HepG2 (cell line): Measurements from ENCODE around the gene FAM149A. TPM values are rescaled to one million over a fixed set of nuclear protein-coding genes. Genes with fewer than 3 reads are reported as not detected.

Experiments
- CTCF ChIP-seq: sonication (generic); formaldehyde crosslinking; IDR thresholded peaks from 2 replicates; pipeline ENCODE4 v1.5.0; 2020; ENCODE audit warnings: mild to moderate bottlenecking, missing genetic modification reagents, moderate library complexity
- ELF3 ChIP-seq: IDR thresholded peaks from 2 replicates; pipeline ENCODE4 v1.6.1; 2016; ENCODE audit warnings: missing genetic modification reagents, missing compliant biosample characterization
- GABPA ChIP-seq, 2 experiments: IDR thresholded peaks; 2 replicates each; pipeline ENCODE4 v1.6.1; 2011 to 2016; ENCODE audit warnings: low read depth in 2 of 2, low read length in 1 of 2, missing biosample characterization in 1 of 2, missing genetic modification characterization in 1 of 2
- GABPB1 ChIP-seq: IDR thresholded peaks from 2 replicates; pipeline ENCODE4 v1.6.1; 2016; ENCODE audit warnings: mild to moderate bottlenecking, missing genetic modification reagents, moderate library complexity, missing compliant biosample characterization
- GLMP ChIP-seq: sonication (generic); formaldehyde crosslinking; IDR thresholded peaks from 2 replicates; pipeline ENCODE4 v1.9.0; 2021; ENCODE audit warnings: missing genetic modification reagents, mild to moderate bottlenecking, borderline replicate concordance
- STAG1 ChIP-seq: sonication (generic); formaldehyde crosslinking; IDR thresholded peaks from 2 replicates; pipeline ENCODE4 v1.4.0; 2020; ENCODE audit warnings: missing genetic modification reagents
- UBTF ChIP-seq: sonication (generic); formaldehyde crosslinking; IDR thresholded peaks from 2 replicates; pipeline ENCODE4 v1.4.0; 2020; ENCODE audit warnings: mild to moderate bottlenecking, missing genetic modification reagents
- WIZ ChIP-seq: sonication (generic); formaldehyde crosslinking; IDR thresholded peaks from 2 replicates; pipeline ENCODE4 v1.5.1; 2020; ENCODE audit warnings: mild to moderate bottlenecking, missing genetic modification reagents
- ZFX ChIP-seq: sonication (generic); formaldehyde crosslinking; IDR thresholded peaks from 2 replicates; pipeline ENCODE4 v1.4.0; 2020; ENCODE audit warnings: mild to moderate bottlenecking, low read depth, missing genetic modification reagents, moderate library complexity
- ZNF33B ChIP-seq: sonication (generic); formaldehyde crosslinking; IDR thresholded peaks from 2 replicates; pipeline ENCODE4 v1.5.1; 2020; ENCODE audit warnings: mild to moderate bottlenecking, missing genetic modification reagents
- ZNF432 ChIP-seq: sonication (generic); formaldehyde crosslinking; IDR thresholded peaks from 2 replicates; pipeline ENCODE4 v1.5.0; 2020; ENCODE audit warnings: missing genetic modification reagents, mild to moderate bottlenecking, borderline replicate concordance
- ZNF501 ChIP-seq: sonication (generic); formaldehyde crosslinking; IDR thresholded peaks from 2 replicates; pipeline ENCODE4 v1.5.1; 2020; ENCODE audit warnings: mild to moderate bottlenecking, moderate library complexity, missing genetic modification reagents
- ZNF788 ChIP-seq: sonication (generic); formaldehyde crosslinking; IDR thresholded peaks from 2 replicates; pipeline ENCODE4 v1.5.0; 2020; ENCODE audit warnings: mild to moderate bottlenecking, missing genetic modification reagents, borderline replicate concordance
- polyA plus RNA-seq, 8 experiments: library from polyadenylated mRNA; depleted of rRNA in 3 of 8; stranded (reverse) in 7 of 8; unstranded in 1 of 8; fragments of >200 nt; fragmentation: Illumina TruSeq in 4 of 8; extraction: Trizol in 4 of 8; gene quantifications; 2 replicates each; pipeline versions ENCODE4 v1.2.1 to v1.2.3, GENCODE V29; 2011 to 2016; ENCODE audit warnings: low read depth in 4 of 8, missing spikeins in 1 of 8, mixed read lengths in 1 of 8; ENCODE audit not compliant: insufficient read depth in 1 of 8
- total RNA-seq, 5 experiments: library from RNA; depleted of rRNA; stranded (reverse); fragments of >200 nt; fragmentation: Illumina TruSeq; extraction: Trizol; gene quantifications; 2 replicates each; pipeline ENCODE4 v1.2.3, GENCODE V29; 2016; ENCODE audit warnings: low read depth in 1 of 5
- TF ChIP-seq, protein P1 (sequence below): sonication (generic); formaldehyde crosslinking; IDR thresholded peaks from 2 replicates; pipeline ENCODE4 v1.8.0; 2022; ENCODE audit warnings: mild to moderate bottlenecking, missing genetic modification reagents; ENCODE audit not compliant: insufficient replicate concordance

Gene FAM149A
- total and polyA plus RNA-seq, 2 of the 13 experiments (the other 11 are each of a cell fraction or from before 2014, with no cell fraction given) = not detected

DNA sequence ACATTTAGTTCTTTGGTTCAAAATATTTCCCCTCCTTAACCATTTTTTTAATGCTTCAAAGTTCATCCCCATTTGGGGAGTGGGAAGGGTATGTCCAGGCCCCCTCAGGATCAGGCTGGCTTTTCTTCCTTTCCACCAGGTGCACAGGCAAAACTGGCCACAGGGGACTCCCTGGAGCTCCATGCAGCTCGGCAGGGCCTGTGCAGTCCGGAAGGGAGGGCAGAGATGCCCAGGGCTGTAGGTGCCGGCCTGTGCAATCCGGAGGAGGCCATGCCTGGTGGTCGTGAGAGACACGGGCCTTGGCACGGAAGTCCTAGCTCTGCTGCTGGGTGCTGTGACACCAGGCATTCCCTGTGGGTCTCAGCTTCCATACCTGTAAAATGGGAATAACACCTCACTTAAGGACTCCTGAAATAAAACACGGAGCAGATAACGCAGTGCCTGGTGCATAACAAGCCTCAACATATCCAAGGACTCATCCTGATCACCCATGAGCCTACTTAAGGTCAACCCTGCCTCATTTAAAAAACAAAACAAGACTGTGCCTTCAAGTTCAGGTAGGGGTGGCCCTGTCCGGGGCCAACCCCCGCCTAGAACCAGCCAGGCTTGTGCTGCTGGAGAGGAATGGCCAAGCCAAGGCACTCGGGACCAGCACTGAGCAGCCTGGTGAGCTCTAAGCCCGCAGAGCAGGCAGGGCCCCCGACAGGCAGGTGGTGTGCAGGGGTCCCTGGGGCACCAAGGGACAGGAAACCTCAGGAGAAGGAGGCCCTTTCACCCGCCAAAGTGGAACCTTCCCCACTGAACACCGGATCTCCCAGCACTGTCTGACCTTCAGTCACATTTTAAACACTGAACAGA lies 65.7 kb downstream of the FAM149A start (continued):
- TF ChIP-seq ZNF432 (CRISPR knock-in tag) (no peak), ZNF33B (CRISPR knock-in tag) (no peak), ZNF788 (CRISPR knock-in tag) (no peak), GABPB1 (CRISPR knock-in tag) (0 out of 2 replicates have a peak, but pooled peaks have one; percentile 12), GABPA (IDR thresholded peaks at IDR 0.05; ENCODE audit: low read depth, low read length) (no peak), GABPA (CRISPR knock-in tag; IDR thresholded peaks at IDR 0.05; ENCODE audit: low read depth) (no peak), CTCF (CRISPR knock-in tag) (peak; percentile 43), ELF3 (CRISPR knock-in tag) (no peak), GLMP (CRISPR knock-in tag) (no peak), WIZ (CRISPR knock-in tag) (no peak), UBTF (CRISPR knock-in tag) (0 out of 2 replicates have a peak, but pooled peaks have one; percentile 26), ZNF501 (CRISPR knock-in tag) (no peak), ZFX (0 out of 2 replicates have a peak, but pooled peaks have one; percentile 15), STAG1 (peak; percentile 16; the same call in 1 of the 2 replicates)
- TF ChIP-seq, protein P1, sequence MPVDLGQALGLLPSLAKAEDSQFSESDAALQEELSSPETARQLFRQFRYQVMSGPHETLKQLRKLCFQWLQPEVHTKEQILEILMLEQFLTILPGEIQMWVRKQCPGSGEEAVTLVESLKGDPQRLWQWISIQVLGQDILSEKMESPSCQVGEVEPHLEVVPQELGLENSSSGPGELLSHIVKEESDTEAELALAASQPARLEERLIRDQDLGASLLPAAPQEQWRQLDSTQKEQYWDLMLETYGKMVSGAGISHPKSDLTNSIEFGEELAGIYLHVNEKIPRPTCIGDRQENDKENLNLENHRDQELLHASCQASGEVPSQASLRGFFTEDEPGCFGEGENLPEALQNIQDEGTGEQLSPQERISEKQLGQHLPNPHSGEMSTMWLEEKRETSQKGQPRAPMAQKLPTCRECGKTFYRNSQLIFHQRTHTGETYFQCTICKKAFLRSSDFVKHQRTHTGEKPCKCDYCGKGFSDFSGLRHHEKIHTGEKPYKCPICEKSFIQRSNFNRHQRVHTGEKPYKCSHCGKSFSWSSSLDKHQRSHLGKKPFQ (CRISPR knock-in tag) = no peak
